Liver (tissue), 9 donors: ENCODE measurements around the gene CCL19. TPM values are rescaled to one million over a fixed set of nuclear protein-coding genes. Genes with fewer than 3 reads are reported as not detected.
A peak's percentile ranks its signal among the peaks of the same experiment; 100 is the strongest.

Experiments
- DNase-seq: peaks from one replicate; pipeline ENCODE4 v3.0.0-alpha.2; 2017; ENCODE audit warnings: low spot score
- H3K27ac ChIP-seq, 2 donors: one replicate each; pipeline ENCODE4 v1.7.0; 2013; ENCODE audit warnings: inconsistent platforms in 2 of 2, low read length in 2 of 2, control low read depth in 1 of 2, low read depth in 1 of 2, mild to moderate bottlenecking in 1 of 2
- H3K27me3 ChIP-seq, 4 donors: one replicate each; pipeline versions ENCODE4 v1.6.1 to v1.7.0; 2013; ENCODE audit warnings: low read length in 3 of 4, inconsistent platforms in 1 of 4, mild to moderate bottlenecking in 1 of 4, moderate library complexity in 1 of 4; ENCODE audit not compliant: control insufficient read depth in 4 of 4, insufficient read depth in 4 of 4
- H3K36me3 ChIP-seq, 4 donors: one replicate each; pipeline versions ENCODE4 v1.6.1 to v1.7.0; 2013; ENCODE audit warnings: low read length in 3 of 4, mild to moderate bottlenecking in 3 of 4, low read depth in 1 of 4, moderate library complexity in 1 of 4; ENCODE audit not compliant: control insufficient read depth in 4 of 4, insufficient read depth in 3 of 4
- H3K4me1 ChIP-seq, 4 donors: one replicate each; pipeline versions ENCODE4 v1.6.1 to v1.7.0; 2013; ENCODE audit warnings: low read length in 3 of 4, mild to moderate bottlenecking in 3 of 4, moderate library complexity in 1 of 4; ENCODE audit not compliant: control insufficient read depth in 4 of 4, insufficient read depth in 4 of 4
- H3K4me3 ChIP-seq, 3 donors: one replicate each; pipeline versions ENCODE4 v1.6.1 to v1.7.0; 2013; ENCODE audit warnings: low read length in 3 of 3, control low read depth in 1 of 3, low read depth in 1 of 3, mild to moderate bottlenecking in 1 of 3
- H3K9ac ChIP-seq, 2 donors: one replicate each; pipeline ENCODE4 v1.7.0; 2013; ENCODE audit warnings: low read length in 2 of 2, mild to moderate bottlenecking in 2 of 2, moderate library complexity in 2 of 2, control low read depth in 1 of 2, low read depth in 1 of 2
- H3K9me3 ChIP-seq, 4 donors: one replicate each; pipeline versions ENCODE4 v1.6.1 to v1.7.0; 2013; ENCODE audit warnings: low read length in 3 of 4; ENCODE audit not compliant: control insufficient read depth in 4 of 4
- CTCF ChIP-seq: fragments of 150-350 bp; IDR thresholded peaks from 2 replicates; pipeline ENCODE4 v1.5.1; 2017; ENCODE audit warnings: improper control_type of control experiment, low read depth, low read length; ENCODE audit not compliant: missing input control
- EGR1 ChIP-seq, 2 donors: IDR thresholded peaks; 2 replicates each; pipeline ENCODE4 v1.6.1; 2016 to 2018; ENCODE audit warnings: antibody characterized with exemption in 2 of 2, low read depth in 2 of 2
- FOXA1 ChIP-seq: IDR thresholded peaks from 2 replicates; pipeline ENCODE4 v1.6.1; 2016; ENCODE audit warnings: antibody characterized with exemption
- FOXA2 ChIP-seq: IDR thresholded peaks from 2 replicates; pipeline ENCODE4 v1.6.1; 2016; ENCODE audit warnings: antibody characterized with exemption
- GABPA ChIP-seq, 2 donors: IDR thresholded peaks in 1 of 2; conservative IDR thresholded peaks in 1 of 2; 2 replicates each; pipeline ENCODE4 v1.6.1; 2016; ENCODE audit warnings: antibody characterized with exemption in 2 of 2, mild to moderate bottlenecking in 1 of 2, moderate library complexity in 1 of 2
- HNF4A ChIP-seq, 2 donors: conservative IDR thresholded peaks; 2 replicates each; pipeline ENCODE4 v1.6.1; 2016; ENCODE audit warnings: antibody characterized with exemption in 2 of 2, mild to moderate bottlenecking in 2 of 2
- HNF4G ChIP-seq: IDR thresholded peaks from 2 replicates; pipeline ENCODE4 v1.6.1; 2016; ENCODE audit warnings: antibody characterized with exemption
- JUND ChIP-seq, 2 donors: IDR thresholded peaks; 2 replicates each; pipeline ENCODE4 v1.6.1; 2016; ENCODE audit warnings: antibody characterized with exemption in 2 of 2
- MAX ChIP-seq: IDR thresholded peaks from 2 replicates; pipeline ENCODE4 v1.6.1; 2016; ENCODE audit warnings: antibody characterized with exemption
- NR2F2 ChIP-seq: IDR thresholded peaks from 2 replicates; pipeline ENCODE4 v1.6.1; 2016; ENCODE audit warnings: antibody characterized with exemption
- RAD21 ChIP-seq, 2 donors: IDR thresholded peaks; 2 replicates each; pipeline ENCODE4 v1.6.1; 2016; ENCODE audit warnings: antibody characterized with exemption in 2 of 2, mild to moderate bottlenecking in 2 of 2
- RXRA ChIP-seq, 2 donors: IDR thresholded peaks; 2 replicates each; pipeline ENCODE4 v1.6.1; 2017 to 2018; ENCODE audit warnings: antibody characterized with exemption in 2 of 2, mild to moderate bottlenecking in 1 of 2
- SP1 ChIP-seq: IDR thresholded peaks from 2 replicates; pipeline ENCODE4 v1.6.1; 2018; ENCODE audit warnings: antibody characterized with exemption, mild to moderate bottlenecking
- YY1 ChIP-seq: IDR thresholded peaks from 2 replicates; pipeline ENCODE4 v1.6.1; 2016; ENCODE audit warnings: antibody characterized with exemption, mild to moderate bottlenecking
- WGBS: extraction: QIAGEN DNeasy Blood & Tissue Kit; methylation state at CpG from one replicate; pipeline ENCODE4 v1.1.7; 2013; 5-methylcytosine and 5-hydroxymethylcytosine counted together
- polyA plus RNA-seq, 2 donors: library from polyadenylated mRNA; stranded (reverse) in 1 of 2; unstranded in 1 of 2; fragments of 200-250 nt in 1 of 2; fragments of >200 nt in 1 of 2; fragmentation: Nextera tagmentation in 1 of 2; extraction: Ambion mirVana in 1 of 2; gene quantifications; one replicate each; pipeline versions ENCODE4 v1.2.1 to v1.2.3, GENCODE V29; 2013 to 2015
- total RNA-seq, 2 donors: library from RNA; depleted of rRNA; stranded (reverse); fragments of >200 nt; gene quantifications; one replicate each; pipeline ENCODE4 v1.2.3, GENCODE V29; 2014
- TF ChIP-seq, protein P1 (sequence below): IDR thresholded peaks from 2 replicates; pipeline ENCODE4 v1.6.1; 2016; ENCODE audit warnings: antibody characterized with exemption
- TF ChIP-seq, protein P2 (sequence below): IDR thresholded peaks from 2 replicates; pipeline ENCODE4 v1.6.1; 2016; ENCODE audit warnings: antibody characterized with exemption, mild to moderate bottlenecking
- TF ChIP-seq, protein P3 (sequence below): IDR thresholded peaks from 2 replicates; pipeline ENCODE4 v1.6.1; 2016; ENCODE audit warnings: antibody characterized with exemption
- donor health status: healthy.
- donor health status: healthy.
- donor health status: healthy.
- donor health status: healthy.
- donor health status: healthy.

Gene CCL19
- total and polyA plus RNA-seq, 4 donors = 0.33 to 2.9 (median 0.65) TPM; not detected in 1

DNA sequence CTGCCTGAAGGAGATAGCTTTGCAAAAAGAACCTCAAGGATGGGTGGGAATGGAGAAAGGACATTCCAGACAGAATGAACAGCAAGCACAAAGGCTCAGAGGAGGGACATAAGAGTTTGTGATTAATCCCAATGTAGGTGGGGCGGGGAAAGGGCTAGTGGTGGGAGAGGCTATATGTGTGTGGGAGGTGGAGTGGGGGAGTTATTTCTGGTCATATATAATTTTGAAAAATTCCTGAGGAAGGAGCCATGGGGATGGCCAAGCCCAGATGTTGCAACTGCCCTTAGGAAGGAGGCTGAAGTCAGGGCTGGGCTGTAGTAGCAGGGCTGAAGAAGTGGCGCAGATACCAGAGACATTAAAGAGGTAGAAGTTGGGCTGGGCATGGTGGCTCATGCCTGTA lies 15.2 kb downstream of the CCL19 start:
- WGBS = 99% methylated on average over 2 of the region's 2 CpGs
- TF ChIP-seq, protein P1, sequence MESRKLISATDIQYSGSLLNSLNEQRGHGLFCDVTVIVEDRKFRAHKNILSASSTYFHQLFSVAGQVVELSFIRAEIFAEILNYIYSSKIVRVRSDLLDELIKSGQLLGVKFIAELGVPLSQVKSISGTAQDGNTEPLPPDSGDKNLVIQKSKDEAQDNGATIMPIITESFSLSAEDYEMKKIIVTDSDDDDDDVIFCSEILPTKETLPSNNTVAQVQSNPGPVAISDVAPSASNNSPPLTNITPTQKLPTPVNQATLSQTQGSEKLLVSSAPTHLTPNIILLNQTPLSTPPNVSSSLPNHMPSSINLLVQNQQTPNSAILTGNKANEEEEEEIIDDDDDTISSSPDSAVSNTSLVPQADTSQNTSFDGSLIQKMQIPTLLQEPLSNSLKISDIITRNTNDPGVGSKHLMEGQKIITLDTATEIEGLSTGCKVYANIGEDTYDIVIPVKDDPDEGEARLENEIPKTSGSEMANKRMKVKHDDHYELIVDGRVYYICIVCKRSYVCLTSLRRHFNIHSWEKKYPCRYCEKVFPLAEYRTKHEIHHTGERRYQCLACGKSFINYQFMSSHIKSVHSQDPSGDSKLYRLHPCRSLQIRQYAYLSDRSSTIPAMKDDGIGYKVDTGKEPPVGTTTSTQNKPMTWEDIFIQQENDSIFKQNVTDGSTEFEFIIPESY = no peak
- TF ChIP-seq YY1 (no peak), GABPA (IDR thresholded peaks at IDR 0.05 in 1 of 2, conservative IDR thresholded peaks at IDR 0.05 in 1 of 2) (no peak), RXRA (IDR thresholded peaks at IDR 0.05) (no peak), NR2F2 (no peak), FOXA1 (no peak), FOXA2 (no peak), MAX (no peak), HNF4G (no peak), JUND (IDR thresholded peaks at IDR 0.05) (no peak), EGR1 (IDR thresholded peaks at IDR 0.05; ENCODE audit: low read depth in 2 of 2) (no peak), RAD21 (IDR thresholded peaks at IDR 0.05) (no peak)
- TF ChIP-seq, protein P2, sequence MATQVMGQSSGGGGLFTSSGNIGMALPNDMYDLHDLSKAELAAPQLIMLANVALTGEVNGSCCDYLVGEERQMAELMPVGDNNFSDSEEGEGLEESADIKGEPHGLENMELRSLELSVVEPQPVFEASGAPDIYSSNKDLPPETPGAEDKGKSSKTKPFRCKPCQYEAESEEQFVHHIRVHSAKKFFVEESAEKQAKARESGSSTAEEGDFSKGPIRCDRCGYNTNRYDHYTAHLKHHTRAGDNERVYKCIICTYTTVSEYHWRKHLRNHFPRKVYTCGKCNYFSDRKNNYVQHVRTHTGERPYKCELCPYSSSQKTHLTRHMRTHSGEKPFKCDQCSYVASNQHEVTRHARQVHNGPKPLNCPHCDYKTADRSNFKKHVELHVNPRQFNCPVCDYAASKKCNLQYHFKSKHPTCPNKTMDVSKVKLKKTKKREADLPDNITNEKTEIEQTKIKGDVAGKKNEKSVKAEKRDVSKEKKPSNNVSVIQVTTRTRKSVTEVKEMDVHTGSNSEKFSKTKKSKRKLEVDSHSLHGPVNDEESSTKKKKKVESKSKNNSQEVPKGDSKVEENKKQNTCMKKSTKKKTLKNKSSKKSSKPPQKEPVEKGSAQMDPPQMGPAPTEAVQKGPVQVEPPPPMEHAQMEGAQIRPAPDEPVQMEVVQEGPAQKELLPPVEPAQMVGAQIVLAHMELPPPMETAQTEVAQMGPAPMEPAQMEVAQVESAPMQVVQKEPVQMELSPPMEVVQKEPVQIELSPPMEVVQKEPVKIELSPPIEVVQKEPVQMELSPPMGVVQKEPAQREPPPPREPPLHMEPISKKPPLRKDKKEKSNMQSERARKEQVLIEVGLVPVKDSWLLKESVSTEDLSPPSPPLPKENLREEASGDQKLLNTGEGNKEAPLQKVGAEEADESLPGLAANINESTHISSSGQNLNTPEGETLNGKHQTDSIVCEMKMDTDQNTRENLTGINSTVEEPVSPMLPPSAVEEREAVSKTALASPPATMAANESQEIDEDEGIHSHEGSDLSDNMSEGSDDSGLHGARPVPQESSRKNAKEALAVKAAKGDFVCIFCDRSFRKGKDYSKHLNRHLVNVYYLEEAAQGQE = no peak
- TF ChIP-seq, protein P3, sequence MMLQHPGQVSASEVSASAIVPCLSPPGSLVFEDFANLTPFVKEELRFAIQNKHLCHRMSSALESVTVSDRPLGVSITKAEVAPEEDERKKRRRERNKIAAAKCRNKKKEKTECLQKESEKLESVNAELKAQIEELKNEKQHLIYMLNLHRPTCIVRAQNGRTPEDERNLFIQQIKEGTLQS = no peak
- H3K27me3 ChIP-seq = no peaks in the 10 kb centered on the region
- no peaks in the 10 kb centered on the region for H3K36me3 ChIP-seq
- no peak overlapping the region for H3K9ac ChIP-seq
- H3K9me3 ChIP-seq = no peaks in the 10 kb centered on the region
- no peak for DNase-seq
- no peak overlapping the region for H3K27ac ChIP-seq
- H3K4me3 ChIP-seq = no peak overlapping the region
- peaks cover 0 to 14% (median 6%) of the 10 kb centered on the region in 4 donors for H3K4me1 ChIP-seq

- no peak overlapping the region for H3K9ac ChIP-seq
- peak; percentile 82 for DNase-seq
- WGBS = 24% methylated on average over 10 of the region's 10 CpGs
Measured at GRCh38 chr9:34675048-34675714, 15.9 kb downstream of the CCL19 start.

More at GRCh38 chr9:34675048-34675714, 15.9 kb downstream of the CCL19 start:
- Histone ChIP-seq H3K27me3 (no peaks in the 10 kb centered on the region), H3K4me1 (peaks cover 0 to 14% (median 7%) of the 10 kb centered on the region in 4 donors), H3K36me3 (no peaks in the 10 kb centered on the region), H3K4me3 (no peak overlapping the region), H3K27ac (no peak overlapping the region), H3K9me3 (no peaks in the 10 kb centered on the region)
- TF ChIP-seq, protein P3 = no peak
- TF ChIP-seq, protein P2 = no peak
- TF ChIP-seq EGR1 (IDR thresholded peaks at IDR 0.05; ENCODE audit: low read depth in 2 of 2) = no peak
- TF ChIP-seq CTCF = peak; percentile 96
- peak; percentile 96 to 98 for TF ChIP-seq RAD21 (IDR thresholded peaks at IDR 0.05)
- TF ChIP-seq FOXA2 = no peak
- no peak for TF ChIP-seq HNF4G
- TF ChIP-seq SP1 = peak; percentile 7
- peak; percentile 29 to 56 for TF ChIP-seq HNF4A (conservative IDR thresholded peaks at IDR 0.05)
- TF ChIP-seq FOXA1 = no peak
